GM18499 (cell line): Measurements from ENCODE around the gene KRTAP15-1.

Experiments
- ATAC-seq: cut with Tn5 transposase; IDR thresholded peaks from one replicate; pipeline ENCODE4 v1.9.1; 2021; ENCODE audit warnings: moderate number of reproducible peaks; ENCODE audit not compliant: insufficient read depth, unreplicated experiment

KRTAP15-1 gene, protein sequence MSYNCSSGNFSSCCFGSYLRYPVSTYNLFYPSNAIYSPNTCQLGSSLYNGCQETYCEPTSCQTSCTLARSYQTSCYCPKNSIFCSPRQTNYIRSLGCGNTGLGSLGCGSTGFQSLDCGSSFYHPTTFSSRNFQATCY

DNA sequence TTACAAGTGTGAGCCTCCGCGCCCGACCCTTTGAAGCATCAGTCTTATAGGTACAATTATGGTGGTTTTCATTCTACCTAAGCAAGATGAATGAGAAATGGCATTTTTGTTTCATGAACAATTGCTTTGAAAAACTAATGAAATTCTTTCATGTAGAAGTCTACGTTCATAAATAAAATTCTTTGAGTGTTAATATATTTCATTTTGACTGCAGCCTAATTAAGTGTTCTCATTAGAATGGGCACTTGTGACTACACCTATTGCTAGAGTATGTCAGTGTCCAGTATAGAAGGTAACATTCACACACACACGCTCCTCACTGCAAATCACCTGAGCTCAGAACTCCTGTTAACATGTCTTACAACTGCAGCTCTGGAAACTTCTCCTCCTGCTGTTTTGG is at the start of gene KRTAP15-1:
TSS of gene KRTAP15-1 (plus strand) at position 301 of the 400 bp plus-strand sequence. CDS start at position 354, 53 bp downstream.
- ATAC-seq: no peak

DNA sequence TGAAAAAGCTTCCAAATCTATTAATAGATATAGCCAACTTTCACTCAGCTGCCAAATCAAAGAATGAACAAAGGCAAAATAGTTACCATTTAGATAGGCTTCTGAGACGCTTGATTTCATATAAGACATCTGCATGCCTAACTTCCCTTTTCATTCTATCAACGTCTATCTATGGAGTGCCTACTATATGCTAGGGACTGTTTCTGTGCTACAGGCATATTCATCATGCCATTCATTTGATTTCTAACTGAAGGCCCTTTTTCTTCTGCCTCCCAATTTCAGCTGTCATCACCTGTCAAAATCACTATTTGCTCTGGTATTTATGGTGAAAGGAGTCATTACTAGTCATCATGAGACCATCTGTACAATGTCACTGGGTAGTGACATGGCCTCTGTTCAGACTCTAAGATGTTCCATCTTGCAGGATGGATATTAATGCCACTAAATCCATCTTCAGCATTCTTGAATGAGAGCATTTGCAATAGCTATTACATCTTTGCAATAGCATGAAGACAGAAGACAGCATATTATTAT is 48.5 kb upstream of the KRTAP15-1 start:
- no peak for ATAC-seq

DNA sequence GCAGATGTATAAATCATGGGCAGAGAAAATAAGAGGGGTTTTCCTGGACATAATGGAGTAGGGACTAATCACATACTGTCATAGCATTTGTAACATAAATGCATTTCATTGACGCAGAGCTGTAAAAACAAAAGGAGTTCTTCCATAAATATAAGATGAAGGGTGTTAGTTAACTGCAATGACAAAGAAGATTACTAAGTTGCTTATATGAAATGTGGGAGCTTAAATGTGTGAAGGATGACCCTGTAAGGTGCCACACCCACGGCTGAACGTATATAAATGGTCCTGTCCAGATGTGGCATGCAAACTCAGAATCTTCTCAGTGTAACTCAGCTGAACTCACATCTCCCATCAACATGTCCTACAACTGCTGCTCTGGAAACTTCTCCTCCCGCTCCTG is 44.3 kb upstream of the KRTAP15-1 start, which contains the start of gene KRTAP13-1:
TSS of gene KRTAP13-1 (plus strand) at position 301 of the 400 bp plus-strand sequence. CDS start at position 357, 56 bp downstream.
- no peak for ATAC-seq

DNA sequence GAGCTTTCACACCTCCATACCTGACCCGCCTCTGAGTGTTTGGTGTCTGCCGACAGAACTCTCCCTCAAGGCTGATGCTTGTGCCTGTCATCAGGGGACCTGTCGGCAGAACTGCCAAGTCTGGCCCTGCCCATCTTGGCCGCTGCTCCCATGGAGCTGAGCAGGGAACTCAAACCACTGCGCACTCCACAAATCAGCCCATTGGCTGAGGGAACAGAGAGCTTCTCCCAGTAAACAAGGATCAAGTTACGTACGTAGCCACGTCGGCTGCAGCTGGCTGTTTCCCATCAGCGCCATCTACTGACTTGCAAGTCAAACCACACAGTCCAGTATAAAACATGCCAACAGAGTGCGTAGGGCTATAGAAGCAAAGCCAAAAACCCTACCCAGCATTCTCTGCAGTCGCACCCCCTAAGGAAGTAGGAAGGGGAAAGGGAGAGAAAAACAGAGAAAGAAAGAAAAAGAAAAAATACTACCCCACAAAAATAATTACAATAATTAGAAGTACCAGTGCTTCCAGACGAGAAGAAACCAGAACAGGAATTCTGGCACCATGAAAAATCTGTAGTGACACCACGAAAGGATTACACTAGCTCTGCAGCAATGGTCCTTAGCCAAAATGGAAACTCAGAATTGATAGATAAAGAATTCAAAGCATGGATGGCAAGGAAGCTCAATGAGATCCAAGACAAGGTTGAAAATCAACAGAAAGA is 31.1 kb upstream of the KRTAP15-1 start:
- ATAC-seq: no peak

DNA sequence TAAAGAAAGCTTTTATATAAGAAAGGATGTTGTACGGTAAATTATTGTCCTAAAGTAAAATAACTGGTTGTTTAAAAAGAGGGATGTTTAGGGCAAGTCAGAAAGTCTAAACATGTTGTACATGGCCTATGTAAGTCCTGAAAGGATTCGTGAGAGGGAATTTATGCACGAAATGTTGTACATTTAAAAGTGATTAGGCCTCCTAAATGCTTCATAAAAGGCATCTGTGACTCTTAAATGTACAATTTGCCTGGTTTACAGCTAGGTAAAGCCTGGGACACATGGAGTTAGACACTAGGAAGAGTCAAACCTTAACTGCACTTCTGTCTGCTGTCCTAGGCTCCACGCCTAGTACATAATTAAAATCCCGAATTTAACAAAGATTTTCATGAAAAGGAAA is 24.1 kb upstream of the KRTAP15-1 start:
- no peak for ATAC-seq

- no peak for ATAC-seq
Measured at GRCh38 chr21:30425826-30426225, 14.2 kb upstream of the KRTAP15-1 start, which contains the start of gene KRTAP13-3. TSS of gene KRTAP13-3 (minus strand) at chr21:30425926. CDS start at chr21:30425912, 14 bp downstream.

DNA sequence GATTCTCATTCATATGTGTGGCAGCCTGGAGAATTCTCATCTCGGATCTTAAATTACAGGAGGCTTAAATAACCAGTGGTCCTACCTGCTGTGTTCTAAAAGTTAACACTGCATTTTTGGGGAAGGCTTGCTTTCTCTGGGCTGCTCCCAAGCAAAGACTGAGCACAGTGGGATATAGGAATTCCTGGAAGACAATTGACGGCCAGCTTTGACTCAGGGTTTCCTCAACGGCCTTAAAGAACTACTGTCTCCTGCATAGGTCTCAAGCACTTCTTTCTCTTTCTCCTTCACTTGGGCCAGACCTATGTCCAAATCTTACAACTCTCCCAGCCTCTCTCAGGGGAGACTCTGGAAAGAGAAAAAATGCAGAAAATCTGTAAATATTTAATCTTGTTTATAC is 13.3 kb upstream of the KRTAP15-1 start:
- ATAC-seq: no peak

DNA sequence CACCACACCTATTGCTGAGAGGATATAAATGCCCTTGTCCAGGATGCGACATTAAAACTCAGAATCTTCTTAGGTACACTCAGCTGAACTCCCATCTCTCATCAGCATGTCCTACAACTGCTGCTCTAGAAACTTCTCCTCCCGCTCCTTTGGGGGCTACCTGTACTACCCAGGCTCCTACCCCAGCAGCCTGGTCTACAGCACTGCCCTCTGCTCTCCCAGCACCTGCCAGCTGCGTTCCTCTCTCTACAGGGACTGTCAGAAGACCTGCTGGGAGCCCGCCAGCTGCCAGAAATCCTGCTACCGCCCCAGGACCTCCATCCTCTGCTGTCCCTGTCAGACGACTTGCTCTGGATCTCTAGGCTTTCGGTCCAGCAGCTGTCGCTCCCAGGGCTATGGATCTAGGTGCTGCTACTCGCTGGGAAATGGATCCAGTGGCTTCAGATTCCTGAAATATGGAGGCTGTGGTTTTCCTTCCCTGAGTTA is 9.9 kb upstream of the KRTAP15-1 start, which contains the start of gene KRTAP13-4:
TSS of gene KRTAP13-4 (plus strand) at position 51 of the 486 bp plus-strand sequence. CDS start at position 107, 56 bp downstream.
- no peak for ATAC-seq

GRCh38 chr21:30434033-30434631 is 5.9 kb upstream of the KRTAP15-1 start:
- no peak for ATAC-seq

- no peak for ATAC-seq
Measured at GRCh38 chr21:30437010-30437565, 3.0 kb upstream of the KRTAP15-1 start.

DNA sequence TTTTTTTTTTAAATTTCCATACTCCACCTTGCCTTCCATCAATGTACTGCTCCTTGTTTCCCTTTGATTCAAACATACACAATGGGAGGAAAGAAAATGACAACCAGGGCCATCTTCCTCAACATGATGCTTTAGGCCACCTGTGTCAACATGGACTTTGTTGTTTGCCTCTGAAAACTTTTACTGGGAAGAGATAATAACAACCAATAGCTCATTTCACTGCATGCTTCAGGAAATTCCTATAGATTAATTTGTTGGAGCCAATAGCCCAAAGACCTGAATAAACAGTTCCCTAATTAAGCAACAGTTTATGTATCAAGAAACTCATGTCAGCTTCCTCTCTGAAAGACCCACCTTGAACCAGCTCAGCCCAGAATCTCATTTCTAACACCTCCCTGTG is 3.2 kb downstream of the KRTAP15-1 start:
- ATAC-seq: no peak

GRCh38 chr21:30444204-30444603 is 4.1 kb downstream of the KRTAP15-1 start:
- ATAC-seq: no peak

DNA sequence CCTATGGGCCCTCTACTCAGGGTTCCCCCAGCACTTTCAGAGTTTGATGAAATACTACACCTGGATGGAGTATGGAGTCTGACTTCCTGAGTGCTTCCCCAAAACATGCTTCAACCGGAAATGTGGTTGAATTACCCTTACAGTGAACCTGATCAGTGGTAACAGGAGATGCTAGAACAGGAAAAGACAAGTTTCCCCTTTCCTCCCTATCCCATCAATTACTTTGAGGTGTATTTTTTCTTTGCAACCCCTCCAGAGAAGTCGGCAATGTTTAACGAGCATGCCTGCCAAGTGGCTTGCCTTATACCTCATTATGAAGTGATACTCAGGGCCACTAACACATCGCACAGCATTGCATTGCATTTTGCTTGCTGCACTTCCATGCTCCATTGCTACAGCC is 7.0 kb downstream of the KRTAP15-1 start:
- no peak for ATAC-seq

- no peak for ATAC-seq
Measured at GRCh38 chr21:30448514-30448913, 8.4 kb downstream of the KRTAP15-1 start.

GRCh38 chr21:30463713-30464112 is 23.6 kb downstream of the KRTAP15-1 start:
- no peak for ATAC-seq

DNA sequence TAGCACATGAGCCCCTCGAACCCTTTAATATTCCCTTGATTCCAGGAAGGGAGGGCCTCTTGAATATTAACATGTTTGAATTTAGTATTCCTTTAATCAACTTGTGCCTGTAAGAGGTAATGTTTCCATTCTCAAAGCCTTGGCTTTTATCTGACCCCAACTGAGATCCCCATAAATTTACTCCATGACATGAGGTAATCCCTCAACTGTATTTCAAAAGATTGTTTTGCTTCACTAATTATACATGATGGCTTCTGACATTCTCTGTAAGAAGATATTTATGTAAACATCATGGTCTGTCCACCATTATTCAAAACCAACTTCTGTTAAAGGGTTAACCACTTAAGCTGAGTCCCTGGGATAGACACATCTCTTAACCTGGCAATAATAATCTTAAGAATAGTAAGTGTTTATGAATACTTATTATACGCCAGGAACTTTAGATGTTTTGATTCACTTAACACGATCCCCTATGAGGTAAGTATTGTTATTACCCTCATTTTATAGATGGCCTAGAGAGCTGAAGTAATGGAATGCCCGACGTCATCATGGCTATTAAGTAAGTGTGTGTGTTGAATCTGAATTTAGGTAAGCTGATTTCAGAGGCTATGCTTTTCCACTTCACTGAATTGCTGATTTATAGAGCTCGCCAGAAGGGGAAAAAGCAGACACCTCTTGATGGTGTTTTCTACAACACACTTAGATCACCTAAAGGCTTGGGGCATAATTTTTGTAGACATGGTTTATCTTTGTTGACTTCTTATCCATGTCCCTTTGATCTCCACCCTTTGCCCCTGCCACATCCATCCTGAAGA is 29.0 kb downstream of the KRTAP15-1 start:
- ATAC-seq: no peak

GRCh38 chr21:30478004-30478403 is 37.9 kb downstream of the KRTAP15-1 start:
- ATAC-seq: no peak

DNA sequence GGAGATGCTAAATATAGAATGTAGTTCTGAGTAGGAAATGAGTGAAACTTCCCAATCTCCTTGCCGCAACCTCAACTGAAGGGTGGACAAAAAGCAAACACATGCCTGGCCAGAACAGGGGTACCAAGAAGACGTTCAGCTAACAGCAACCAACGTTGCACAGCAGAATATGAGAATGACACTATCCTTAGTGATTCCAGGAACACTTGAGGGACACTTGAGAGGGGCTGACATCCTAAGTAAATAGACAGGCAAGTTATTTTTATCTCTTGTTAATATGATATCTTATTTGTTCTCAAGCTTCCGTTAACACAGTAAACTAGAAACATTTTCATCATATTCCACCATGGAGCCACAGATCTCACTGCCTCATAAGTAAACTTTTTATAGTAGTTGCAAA is 39.2 kb downstream of the KRTAP15-1 start:
- ATAC-seq: no peak

- no peak for ATAC-seq
Measured at GRCh38 chr21:30480145-30480544, 40.1 kb downstream of the KRTAP15-1 start, which contains the start of gene KRTAP19-1. TSS of gene KRTAP19-1 (minus strand) at chr21:30480367. CDS start at chr21:30480317, 50 bp downstream.

- no peak for ATAC-seq
Measured at GRCh38 chr21:30482130-30482529, 42.1 kb downstream of the KRTAP15-1 start.
